Smooth muscle cell (in vitro differentiated cells): ENCODE measurements around the gene MOSPD2. TPM values are rescaled to one million over a fixed set of nuclear protein-coding genes. Genes with fewer than 3 reads are reported as not detected.

Experiments used
- DNase-seq: peaks from one replicate; lab custom pipeline; 2025; ENCODE audit not compliant: unreplicated experiment; lab: John Stamatoyannopoulos, UW
- H2AFZ ChIP-seq: fragments of 200-600 bp; sonication (generic); 2 replicates; pipeline ENCODE4 v1.6.0; 2016; ENCODE audit warnings: antibody characterized with exemption, low read depth, mild to moderate bottlenecking
- H3F3A ChIP-seq: fragments of 200-600 bp; sonication (generic); 2 replicates; pipeline ENCODE4 v1.6.0; 2017; ENCODE audit warnings: antibody characterized with exemption, low read depth
- H3K27ac ChIP-seq: fragments of 200-600 bp; sonication (generic); 2 replicates; pipeline ENCODE4 v1.5.1; 2016; ENCODE audit warnings: low read depth, mild to moderate bottlenecking
- H3K27me3 ChIP-seq: fragments of 200-600 bp; sonication (generic); 2 replicates; pipeline ENCODE4 v1.6.1; 2016; ENCODE audit warnings: low read depth, mild to moderate bottlenecking
- H3K36me3 ChIP-seq: fragments of 200-600 bp; sonication (generic); 2 replicates; pipeline ENCODE4 v1.5.1; 2016; ENCODE audit warnings: low read depth
- H3K4me1 ChIP-seq: fragments of 200-600 bp; sonication (generic); 2 replicates; pipeline ENCODE4 v1.5.1; 2016; ENCODE audit warnings: low read depth
- H3K4me2 ChIP-seq: fragments of 200-600 bp; sonication (generic); 2 replicates; pipeline ENCODE4 v1.6.0; 2016; ENCODE audit warnings: mild to moderate bottlenecking
- H3K4me3 ChIP-seq: fragments of 200-600 bp; sonication (generic); 2 replicates; pipeline ENCODE4 v1.5.1; 2016; ENCODE audit warnings: mild to moderate bottlenecking
- H3K79me2 ChIP-seq: fragments of 200-600 bp; sonication (generic); 2 replicates; pipeline ENCODE4 v1.6.0; 2016; ENCODE audit warnings: low read depth, mild to moderate bottlenecking
- H3K9ac ChIP-seq: fragments of 200-600 bp; sonication (generic); 2 replicates; pipeline ENCODE4 v1.6.0; 2016; ENCODE audit warnings: low read depth
- H3K9me3 ChIP-seq: fragments of 200-600 bp; sonication (generic); replicated peaks from 2 replicates; pipeline ENCODE4 v1.5.1; 2016; ENCODE audit warnings: low read depth
- H4K20me1 ChIP-seq: fragments of 200-600 bp; sonication (generic); 2 replicates; pipeline ENCODE4 v1.6.0; 2016; ENCODE audit warnings: low read depth
- CTCF ChIP-seq: fragments of 200-600 bp; sonication (generic); IDR thresholded peaks from 2 replicates; pipeline ENCODE4 v1.5.1; 2017; ENCODE audit warnings: borderline replicate concordance, mild to moderate bottlenecking, antibody characterized with exemption; ENCODE audit not compliant: insufficient read depth, poor library complexity, severe bottlenecking
- WGBS: methylation state at CpG from one replicate; pipeline ENCODE4 v1.1.7; 2016; ENCODE audit warnings: low lambda C conversion rate; 5-methylcytosine and 5-hydroxymethylcytosine counted together
- polyA plus RNA-seq: library from polyadenylated mRNA; unstranded; fragments of >200 nt; fragmentation: Nextera tagmentation; extraction: Ambion mirVana; gene quantifications from 2 replicates; pipeline ENCODE4 v1.2.1, GENCODE V29; 2016
- total RNA-seq: library from RNA; depleted of rRNA; stranded (reverse); fragments of >200 nt; gene quantifications from 2 replicates; pipeline ENCODE4 v1.2.3, GENCODE V29; 2014

Gene MOSPD2
- total and polyA plus RNA-seq, 2 experiments from 2014 or later, result 10.6 to 20.0 TPM

- Histone ChIP-seq H3K9ac (peak overlapping the region; percentile 8), H3K36me3 (no peaks in the 10 kb centered on the region), H3F3A (no peaks in the 10 kb centered on the region), H3K9me3 (no peaks in the 10 kb centered on the region), H4K20me1 (no peaks in the 10 kb centered on the region), H3K27me3 (no peaks in the 10 kb centered on the region), H3K27ac (peak overlapping the region; percentile 79), H3K4me1 (no peaks in the 10 kb centered on the region), H2AFZ (peak overlapping the region; percentile 36), H3K79me2 (no peaks in the 10 kb centered on the region), H3K4me2 (peak overlapping the region; percentile 1), H3K4me3 (no peak overlapping the region)
- WGBS, result 10% methylated on average over 2 of the region's 2 CpGs
- TF ChIP-seq CTCF, result no peak
- no peak for DNase-seq
Observed at GRCh38 chrX:14832151-14832550, 41.1 kb upstream of the MOSPD2 start.

- no peaks in the 10 kb centered on the region for H3K4me1 ChIP-seq
- H3K79me2 ChIP-seq, result no peaks in the 10 kb centered on the region
- peak overlapping the region; percentile 79 for H3K27ac ChIP-seq
- peak overlapping the region; percentile 36 for H2AFZ ChIP-seq
- no peaks in the 10 kb centered on the region for H3K9me3 ChIP-seq
- no peaks in the 10 kb centered on the region for H3K27me3 ChIP-seq
- H3F3A ChIP-seq, result no peaks in the 10 kb centered on the region
- no peak overlapping the region for H3K4me3 ChIP-seq
- H3K4me2 ChIP-seq, result peak overlapping the region; percentile 1
- no peak for DNase-seq
- H4K20me1 ChIP-seq, result no peaks in the 10 kb centered on the region
- no peaks in the 10 kb centered on the region for H3K36me3 ChIP-seq
- TF ChIP-seq CTCF, result no peak
- no peak overlapping the region for H3K9ac ChIP-seq
Observed at GRCh38 chrX:14832586-14832985, 40.6 kb upstream of the MOSPD2 start.

GRCh38 chrX:14837155-14837554 lies 36.1 kb upstream of the MOSPD2 start:
- no peak overlapping the region for H3K4me2 ChIP-seq
- no peak for TF ChIP-seq CTCF
- H3K4me3 ChIP-seq, result no peak overlapping the region

GRCh38 chrX:14843666-14844065 lies 29.6 kb upstream of the MOSPD2 start:
- Histone ChIP-seq H3K36me3 (no peaks in the 10 kb centered on the region), H3K27ac (no peak overlapping the region), H3K4me2 (no peak overlapping the region), H4K20me1 (no peaks in the 10 kb centered on the region), H3K27me3 (no peaks in the 10 kb centered on the region), H3F3A (no peaks in the 10 kb centered on the region), H3K79me2 (no peaks in the 10 kb centered on the region), H3K4me1 (no peaks in the 10 kb centered on the region), H3K9me3 (no peaks in the 10 kb centered on the region), H2AFZ (no peak overlapping the region), H3K9ac (no peak overlapping the region), H3K4me3 (no peak overlapping the region)
- 82% methylated on average over 4 of the region's 4 CpGs for WGBS
- TF ChIP-seq CTCF, result no peak
- no peak for DNase-seq

More at GRCh38 chrX:14837155-14837554, 36.1 kb upstream of the MOSPD2 start:
- Histone ChIP-seq H3K27me3 (no peaks in the 10 kb centered on the region), H3K27ac (no peak overlapping the region), H3K36me3 (no peaks in the 10 kb centered on the region), H3K4me1 (no peaks in the 10 kb centered on the region), H2AFZ (no peak overlapping the region), H3F3A (no peaks in the 10 kb centered on the region), H3K9me3 (no peaks in the 10 kb centered on the region), H3K79me2 (no peaks in the 10 kb centered on the region), H4K20me1 (no peaks in the 10 kb centered on the region), H3K9ac (no peak overlapping the region)
- DNase-seq, result no peak
- WGBS, result 74% methylated on average over 2 of the region's 2 CpGs
